Astrocyte (in vitro differentiated cells and primary cell): Measurements from ENCODE around the gene PPM1B. TPM values are rescaled to one million over a fixed set of nuclear protein-coding genes. Genes with fewer than 3 reads are reported as not detected.

Experiments
- DNase-seq: peaks from one replicate; pipeline ENCODE4 v3.0.0-alpha.2; 2010; ENCODE audit warnings: low read depth
- FAIRE-seq: peaks from 2 replicates; lab custom pipeline; 2011; peaks lifted over from hg19 to GRCh38; lab: Jason Lieb, UNC
- H2AFZ ChIP-seq: 2 replicates; pipeline ENCODE4 v1.6.0; 2012; ENCODE audit warnings: low read depth, low read length, inconsistent platforms
- H3K27ac ChIP-seq: 2 replicates; pipeline ENCODE4 v1.5.1; 2011; ENCODE audit warnings: low read depth, low read length, inconsistent platforms
- H3K27me3 ChIP-seq: 2 replicates; pipeline ENCODE4 v1.6.0; 2011; ENCODE audit warnings: low read length, inconsistent platforms; ENCODE audit not compliant: insufficient read depth
- H3K36me3 ChIP-seq: 2 replicates; pipeline ENCODE4 v1.5.1; 2011; ENCODE audit warnings: low read length, inconsistent platforms; ENCODE audit not compliant: insufficient read depth
- H3K4me1 ChIP-seq: 2 replicates; pipeline ENCODE4 v1.5.1; 2011; ENCODE audit warnings: low read length, inconsistent platforms; ENCODE audit not compliant: insufficient read depth
- H3K4me2 ChIP-seq: 2 replicates; pipeline ENCODE4 v1.6.0; 2012; ENCODE audit warnings: low read length, inconsistent platforms
- H3K4me3 ChIP-seq: 2 replicates; pipeline ENCODE4 v1.5.1; 2011; ENCODE audit warnings: low read depth, mild to moderate bottlenecking, low read length, inconsistent platforms; ENCODE audit not compliant: insufficient read depth
- H3K79me2 ChIP-seq: 2 replicates; pipeline ENCODE4 v1.6.0; 2012; ENCODE audit warnings: mild to moderate bottlenecking, low read length, inconsistent platforms; ENCODE audit not compliant: insufficient read depth
- H3K9ac ChIP-seq: 2 replicates; pipeline ENCODE4 v1.6.0; 2012; ENCODE audit warnings: mild to moderate bottlenecking, low read length, inconsistent platforms
- H3K9me3 ChIP-seq: 2 replicates; pipeline ENCODE4 v1.5.1; 2012; ENCODE audit warnings: low read depth, mild to moderate bottlenecking, low read length, inconsistent platforms; ENCODE audit not compliant: insufficient read depth
- H4K20me1 ChIP-seq: 2 replicates; pipeline ENCODE4 v1.6.0; 2012; ENCODE audit warnings: low read length, inconsistent platforms; ENCODE audit not compliant: insufficient read depth
- H3K27ac Mint-ChIP-seq: one replicate; pipeline ENCODE4 v1.8.0; 2021; ENCODE audit warnings: mild to moderate bottlenecking, mixed read lengths; ENCODE audit not compliant: unreplicated experiment
- H3K27me3 Mint-ChIP-seq: one replicate; pipeline ENCODE4 v1.8.0; 2021; ENCODE audit warnings: low read depth, mixed read lengths; ENCODE audit not compliant: unreplicated experiment
- H3K36me3 Mint-ChIP-seq: one replicate; pipeline ENCODE4 v1.8.0; 2021; ENCODE audit warnings: low read depth, mixed read lengths; ENCODE audit not compliant: unreplicated experiment
- H3K4me1 Mint-ChIP-seq: one replicate; pipeline ENCODE4 v1.8.0; 2021; ENCODE audit warnings: low read depth, mixed read lengths; ENCODE audit not compliant: unreplicated experiment
- H3K4me3 Mint-ChIP-seq: one replicate; pipeline ENCODE4 v1.8.0; 2021; ENCODE audit warnings: mild to moderate bottlenecking, moderate library complexity, mixed read lengths; ENCODE audit not compliant: unreplicated experiment
- H3K9me3 Mint-ChIP-seq: one replicate; pipeline ENCODE4 v1.8.0; 2021; ENCODE audit warnings: mild to moderate bottlenecking, mixed read lengths; ENCODE audit not compliant: unreplicated experiment
- EZH2 ChIP-seq: IDR thresholded peaks from 2 replicates; pipeline ENCODE4 v1.6.1; 2012; ENCODE audit warnings: mild to moderate bottlenecking, low read length, inconsistent platforms; ENCODE audit not compliant: insufficient read depth
- total RNA-seq: library from RNA; stranded (reverse); gene quantifications from 2 replicates; pipeline ENCODE4 v1.2.1, GENCODE V29; 2021
- TF ChIP-seq, protein P1 (sequence below): IDR thresholded peaks from 2 replicates; pipeline ENCODE4 v1.5.1; 2011; ENCODE audit warnings: low read depth, mild to moderate bottlenecking, inconsistent platforms, low read length, moderate library complexity; ENCODE audit not compliant: insufficient read depth

The PPM1B gene
- total RNA-seq, 1 donor from 2014 or later: 39.4 TPM

DNA sequence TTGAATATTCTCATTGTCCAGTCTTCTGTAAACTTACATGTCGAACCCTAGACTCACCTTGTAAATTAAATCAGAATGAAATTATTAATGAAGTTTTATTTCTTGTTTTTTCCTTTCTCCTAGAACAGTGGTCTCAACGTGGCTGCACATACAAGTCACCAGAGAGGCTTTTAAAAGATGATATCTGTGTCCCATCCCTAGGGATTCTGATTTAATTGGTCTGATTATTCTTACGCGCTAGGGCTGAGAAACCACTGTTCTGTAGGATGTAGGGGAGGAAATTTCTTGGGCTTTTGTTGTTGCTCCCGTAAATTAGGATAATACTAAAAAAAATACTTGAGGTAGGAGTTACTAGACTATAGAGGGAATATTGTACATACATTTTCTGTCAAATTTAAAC lies 32.1 kb downstream of the PPM1B start:
- Histone ChIP-seq H3K9me3 (no peaks in the 10 kb centered on the region), H3K27me3 (no peaks in the 10 kb centered on the region), H3K4me2 (no peak overlapping the region), H3K4me3 (no peak overlapping the region), H3K9ac (no peak overlapping the region), H4K20me1 (peaks cover 28% of the 10 kb centered on the region), H3K27ac (no peak overlapping the region), H3K36me3 (no peaks in the 10 kb centered on the region), H2AFZ (no peak overlapping the region), H3K79me2 (peaks cover 58% of the 10 kb centered on the region), H3K4me1 (no peaks in the 10 kb centered on the region)
- no peak for DNase-seq
- FAIRE-seq: no peak
- H3K4me3 Mint-ChIP-seq: no peak overlapping the region
- H3K36me3 Mint-ChIP-seq: peaks cover 11% of the 10 kb centered on the region
- no peak overlapping the region for H3K27ac Mint-ChIP-seq
- no peaks in the 10 kb centered on the region for H3K9me3 Mint-ChIP-seq
- peaks cover 5% of the 10 kb centered on the region for H3K4me1 Mint-ChIP-seq
- H3K27me3 Mint-ChIP-seq: no peaks in the 10 kb centered on the region
- no peak for TF ChIP-seq EZH2
- TF ChIP-seq, protein P1, sequence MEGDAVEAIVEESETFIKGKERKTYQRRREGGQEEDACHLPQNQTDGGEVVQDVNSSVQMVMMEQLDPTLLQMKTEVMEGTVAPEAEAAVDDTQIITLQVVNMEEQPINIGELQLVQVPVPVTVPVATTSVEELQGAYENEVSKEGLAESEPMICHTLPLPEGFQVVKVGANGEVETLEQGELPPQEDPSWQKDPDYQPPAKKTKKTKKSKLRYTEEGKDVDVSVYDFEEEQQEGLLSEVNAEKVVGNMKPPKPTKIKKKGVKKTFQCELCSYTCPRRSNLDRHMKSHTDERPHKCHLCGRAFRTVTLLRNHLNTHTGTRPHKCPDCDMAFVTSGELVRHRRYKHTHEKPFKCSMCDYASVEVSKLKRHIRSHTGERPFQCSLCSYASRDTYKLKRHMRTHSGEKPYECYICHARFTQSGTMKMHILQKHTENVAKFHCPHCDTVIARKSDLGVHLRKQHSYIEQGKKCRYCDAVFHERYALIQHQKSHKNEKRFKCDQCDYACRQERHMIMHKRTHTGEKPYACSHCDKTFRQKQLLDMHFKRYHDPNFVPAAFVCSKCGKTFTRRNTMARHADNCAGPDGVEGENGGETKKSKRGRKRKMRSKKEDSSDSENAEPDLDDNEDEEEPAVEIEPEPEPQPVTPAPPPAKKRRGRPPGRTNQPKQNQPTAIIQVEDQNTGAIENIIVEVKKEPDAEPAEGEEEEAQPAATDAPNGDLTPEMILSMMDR: no peak

DNA sequence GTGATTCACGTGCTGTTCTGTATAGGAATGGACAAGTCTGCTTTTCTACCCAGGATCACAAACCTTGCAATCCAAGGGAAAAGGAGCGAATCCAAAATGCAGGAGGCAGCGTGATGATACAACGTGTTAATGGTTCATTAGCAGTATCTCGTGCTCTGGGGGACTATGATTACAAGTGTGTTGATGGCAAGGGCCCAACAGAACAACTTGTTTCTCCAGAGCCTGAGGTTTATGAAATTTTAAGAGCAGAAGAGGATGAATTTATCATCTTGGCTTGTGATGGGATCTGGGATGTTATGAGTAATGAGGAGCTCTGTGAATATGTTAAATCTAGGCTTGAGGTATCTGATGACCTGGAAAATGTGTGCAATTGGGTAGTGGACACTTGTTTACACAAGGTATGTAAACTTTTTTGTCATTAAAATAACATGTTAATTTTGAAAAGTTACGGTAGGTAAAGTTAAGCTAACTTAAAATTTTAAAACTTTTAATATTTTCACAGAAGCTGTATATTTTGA lies 33.0 kb downstream of the PPM1B start:
- H3K4me1 Mint-ChIP-seq: peaks cover 5% of the 10 kb centered on the region
- DNase-seq (no peak), FAIRE-seq (no peak)
- peaks cover 7% of the 10 kb centered on the region for H3K36me3 Mint-ChIP-seq
- TF ChIP-seq, protein P1: no peak
- TF ChIP-seq EZH2: no peak
- no peaks in the 10 kb centered on the region for H3K9me3 ChIP-seq
- no peak overlapping the region for H3K27ac ChIP-seq
- no peak overlapping the region for H3K4me2 ChIP-seq
- no peaks in the 10 kb centered on the region for H3K27me3 Mint-ChIP-seq
- H3K4me3 Mint-ChIP-seq: no peak overlapping the region
- H3K4me1 ChIP-seq: no peaks in the 10 kb centered on the region
- no peaks in the 10 kb centered on the region for H3K27me3 ChIP-seq
- no peak overlapping the region for H3K4me3 ChIP-seq
- H3K27ac Mint-ChIP-seq: no peak overlapping the region
- no peak overlapping the region for H2AFZ ChIP-seq
- no peaks in the 10 kb centered on the region for H3K9me3 Mint-ChIP-seq
- H4K20me1 ChIP-seq: peaks cover 28% of the 10 kb centered on the region
- no peaks in the 10 kb centered on the region for H3K36me3 ChIP-seq
- no peak overlapping the region for H3K9ac ChIP-seq
- peaks cover 53% of the 10 kb centered on the region for H3K79me2 ChIP-seq

GRCh38 chr2:44203542-44203941 lies 34.9 kb downstream of the PPM1B start:
- Histone ChIP-seq H3K9me3 (no peaks in the 10 kb centered on the region), H2AFZ (no peak overlapping the region), H3K4me2 (no peak overlapping the region), H3K27me3 (no peaks in the 10 kb centered on the region), H3K4me1 (no peaks in the 10 kb centered on the region), H3K4me3 (no peak overlapping the region), H3K9ac (no peak overlapping the region), H3K27ac (no peak overlapping the region), H4K20me1 (peaks cover 33% of the 10 kb centered on the region), H3K79me2 (peaks cover 51% of the 10 kb centered on the region), H3K36me3 (no peaks in the 10 kb centered on the region)
- Mint-ChIP-seq H3K4me3 (no peak overlapping the region), H3K36me3 (peaks cover 7% of the 10 kb centered on the region), H3K27ac (no peak overlapping the region), H3K9me3 (no peaks in the 10 kb centered on the region), H3K27me3 (no peaks in the 10 kb centered on the region), H3K4me1 (peaks cover 5% of the 10 kb centered on the region)
- no peak for DNase-seq
- FAIRE-seq: no peak
- TF ChIP-seq EZH2: no peak
- TF ChIP-seq, protein P1: no peak
